ENCODE results near the gene ACKR2.

Gene ACKR2

DNA sequence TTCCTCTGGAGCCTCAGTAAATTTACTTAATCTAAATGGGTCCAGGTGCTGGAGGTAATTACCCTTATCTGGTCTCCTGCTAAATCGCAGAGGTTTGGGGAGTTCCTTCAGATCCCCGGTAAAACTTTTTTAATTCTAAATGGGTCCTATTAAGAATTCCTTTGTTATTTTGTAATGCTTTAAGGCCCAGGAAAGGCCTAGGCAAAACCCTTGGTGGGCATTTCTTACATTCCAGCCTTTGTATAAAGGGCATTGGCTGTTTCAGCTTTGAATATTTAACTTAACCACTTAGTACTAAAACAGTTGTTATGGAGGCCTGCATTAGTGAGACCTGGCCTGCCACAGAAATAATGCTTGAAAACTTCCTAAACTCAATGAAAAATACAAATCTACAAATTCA, 81.8 kb downstream of the ACKR2 start:
- TF ChIP-seq, protein P1, sequence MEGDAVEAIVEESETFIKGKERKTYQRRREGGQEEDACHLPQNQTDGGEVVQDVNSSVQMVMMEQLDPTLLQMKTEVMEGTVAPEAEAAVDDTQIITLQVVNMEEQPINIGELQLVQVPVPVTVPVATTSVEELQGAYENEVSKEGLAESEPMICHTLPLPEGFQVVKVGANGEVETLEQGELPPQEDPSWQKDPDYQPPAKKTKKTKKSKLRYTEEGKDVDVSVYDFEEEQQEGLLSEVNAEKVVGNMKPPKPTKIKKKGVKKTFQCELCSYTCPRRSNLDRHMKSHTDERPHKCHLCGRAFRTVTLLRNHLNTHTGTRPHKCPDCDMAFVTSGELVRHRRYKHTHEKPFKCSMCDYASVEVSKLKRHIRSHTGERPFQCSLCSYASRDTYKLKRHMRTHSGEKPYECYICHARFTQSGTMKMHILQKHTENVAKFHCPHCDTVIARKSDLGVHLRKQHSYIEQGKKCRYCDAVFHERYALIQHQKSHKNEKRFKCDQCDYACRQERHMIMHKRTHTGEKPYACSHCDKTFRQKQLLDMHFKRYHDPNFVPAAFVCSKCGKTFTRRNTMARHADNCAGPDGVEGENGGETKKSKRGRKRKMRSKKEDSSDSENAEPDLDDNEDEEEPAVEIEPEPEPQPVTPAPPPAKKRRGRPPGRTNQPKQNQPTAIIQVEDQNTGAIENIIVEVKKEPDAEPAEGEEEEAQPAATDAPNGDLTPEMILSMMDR (conservative IDR thresholded peaks at IDR 0.05; ENCODE audit: low read depth), result no peak
- H3K27ac ChIP-seq, result no peak overlapping the region
- CTCF ChIA-PET, result no interaction called here
- DNase-seq (ENCODE audit: low spot score), result no peak
- POLR2A ChIA-PET (ENCODE audit: low non-redundant PET), result no interaction called here

DNA sequence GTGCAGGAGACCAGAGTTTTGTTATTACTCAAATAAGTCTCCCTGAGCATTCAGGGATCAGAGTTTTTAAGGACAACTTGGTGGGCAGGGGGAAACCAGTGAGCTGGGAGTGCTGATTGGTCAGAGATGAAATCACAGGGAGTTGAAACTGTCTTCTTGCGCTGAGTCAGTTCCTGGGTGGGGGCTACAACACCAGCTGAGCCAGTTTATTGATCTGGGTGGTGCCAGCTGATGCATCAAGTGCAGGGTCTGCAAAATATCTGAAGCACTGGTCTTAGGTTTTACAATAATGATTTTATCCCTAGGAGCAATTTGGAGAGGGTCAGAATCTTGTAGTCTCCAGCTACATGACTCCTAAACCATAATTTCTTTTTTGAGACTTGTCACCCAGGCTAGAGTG, 82.9 kb downstream of the ACKR2 start:
- TF ChIP-seq, protein P1 (conservative IDR thresholded peaks at IDR 0.05; ENCODE audit: low read depth), result no peak
- ChIA-PET CTCF (interaction anchor here (0.6 kb wide), 2 partner anchors 28 to 111 kb away, joined by 3 to 4 read pairs; no protein-coding TSS in a partner anchor), POLR2A (ENCODE audit: low non-redundant PET) (no interaction called here)
- H3K27ac ChIP-seq, result no peak overlapping the region
- no peak for DNase-seq (ENCODE audit: low spot score)

DNA sequence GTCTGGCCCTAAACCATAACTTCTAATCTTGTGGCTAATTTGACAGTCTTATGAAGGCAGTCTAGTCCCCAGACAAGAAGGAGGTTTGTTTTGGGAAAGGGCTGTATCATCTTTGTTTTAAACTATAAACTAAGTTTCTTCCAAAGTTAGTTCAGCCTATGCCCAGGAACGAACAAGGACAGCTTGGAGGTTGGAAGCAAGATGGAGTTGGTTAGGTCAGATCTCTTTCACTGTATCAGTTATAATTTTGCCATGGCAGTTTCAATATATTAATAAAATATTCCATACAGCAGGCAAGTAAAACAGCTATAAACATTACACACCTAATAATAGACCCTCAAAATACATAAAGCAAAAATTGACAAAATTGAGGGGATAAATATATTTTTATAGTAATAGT, 83.6 kb downstream of the ACKR2 start:
- TF ChIP-seq, protein P1 (conservative IDR thresholded peaks at IDR 0.05; ENCODE audit: low read depth), result no peak
- CTCF ChIA-PET, result interaction anchor here (0.6 kb wide), 1 partner anchor 27 kb away, joined by 3 read pairs; no protein-coding TSS in a partner anchor
- H3K27ac ChIP-seq, result no peak overlapping the region
- POLR2A ChIA-PET (ENCODE audit: low non-redundant PET), result no interaction called here
- no peak for DNase-seq (ENCODE audit: low spot score)

DNA sequence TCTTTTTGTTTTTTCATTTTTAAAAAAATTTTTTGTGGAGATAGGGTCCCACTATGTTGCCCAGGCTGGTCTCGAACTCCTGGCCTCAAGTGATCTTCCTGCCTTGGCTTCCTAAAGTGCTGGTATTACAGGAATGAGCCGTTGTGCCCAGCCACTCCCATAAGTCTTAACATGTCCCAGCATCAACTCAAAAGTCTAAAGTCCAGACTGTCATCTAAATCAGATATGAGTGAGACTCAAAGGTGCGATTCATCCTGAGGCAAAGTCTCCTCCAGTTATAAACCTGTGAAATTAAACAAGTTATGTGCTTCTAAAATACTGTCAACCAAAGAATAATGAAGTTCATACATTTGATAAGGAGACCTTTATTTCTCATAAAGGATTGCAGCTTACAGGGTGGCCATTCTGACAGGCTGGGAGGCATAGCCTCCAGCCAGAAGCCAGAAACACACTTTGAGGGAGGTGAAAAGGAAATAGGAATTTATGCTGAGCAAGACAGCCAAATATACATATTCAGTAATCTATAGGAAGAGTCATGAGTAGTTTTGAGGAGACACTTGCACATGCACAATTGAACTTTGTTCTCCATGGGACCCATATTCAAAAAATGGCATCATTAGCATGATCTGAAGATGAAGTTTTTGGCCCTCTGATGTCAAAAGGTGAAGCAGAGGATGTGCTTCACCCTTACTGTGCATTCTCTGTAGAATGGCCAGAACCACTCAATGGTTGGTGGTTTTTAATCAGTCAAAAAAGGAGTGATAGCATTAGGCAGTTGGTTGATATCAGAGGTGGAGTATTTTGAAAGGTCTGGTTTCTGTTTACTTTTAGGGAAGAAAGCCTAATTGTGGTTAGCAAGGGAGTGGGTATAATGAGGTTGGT, 85.7 kb downstream of the ACKR2 start:
- POLR2A ChIA-PET (ENCODE audit: low non-redundant PET), result no interaction called here
- CTCF ChIA-PET, result no interaction called here
- H3K27ac ChIP-seq, result no peak overlapping the region
- DNase-seq (ENCODE audit: low spot score), result no peak
- TF ChIP-seq, protein P1 (conservative IDR thresholded peaks at IDR 0.05; ENCODE audit: low read depth), result no peak

DNA sequence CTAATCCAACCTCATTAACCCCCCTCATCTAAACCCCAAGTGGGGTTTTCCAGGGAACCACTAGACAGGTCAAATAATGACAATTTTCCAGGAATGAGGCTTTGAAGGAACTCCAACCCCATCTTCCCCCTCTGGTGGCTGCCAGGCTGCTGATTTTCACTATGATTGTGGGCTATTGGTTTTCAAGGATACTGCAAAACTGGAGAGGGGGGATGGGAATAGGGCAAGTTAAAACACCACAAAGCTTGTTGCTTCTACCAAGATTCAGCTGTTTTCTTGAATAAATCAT, 86.3 kb downstream of the ACKR2 start:
- H3K27ac ChIP-seq, result no peak overlapping the region
- POLR2A ChIA-PET (ENCODE audit: low non-redundant PET), result no interaction called here
- TF ChIP-seq, protein P1 (conservative IDR thresholded peaks at IDR 0.05; ENCODE audit: low read depth), result no peak
- CTCF ChIA-PET, result no interaction called here
- no peak for DNase-seq (ENCODE audit: low spot score)

DNA sequence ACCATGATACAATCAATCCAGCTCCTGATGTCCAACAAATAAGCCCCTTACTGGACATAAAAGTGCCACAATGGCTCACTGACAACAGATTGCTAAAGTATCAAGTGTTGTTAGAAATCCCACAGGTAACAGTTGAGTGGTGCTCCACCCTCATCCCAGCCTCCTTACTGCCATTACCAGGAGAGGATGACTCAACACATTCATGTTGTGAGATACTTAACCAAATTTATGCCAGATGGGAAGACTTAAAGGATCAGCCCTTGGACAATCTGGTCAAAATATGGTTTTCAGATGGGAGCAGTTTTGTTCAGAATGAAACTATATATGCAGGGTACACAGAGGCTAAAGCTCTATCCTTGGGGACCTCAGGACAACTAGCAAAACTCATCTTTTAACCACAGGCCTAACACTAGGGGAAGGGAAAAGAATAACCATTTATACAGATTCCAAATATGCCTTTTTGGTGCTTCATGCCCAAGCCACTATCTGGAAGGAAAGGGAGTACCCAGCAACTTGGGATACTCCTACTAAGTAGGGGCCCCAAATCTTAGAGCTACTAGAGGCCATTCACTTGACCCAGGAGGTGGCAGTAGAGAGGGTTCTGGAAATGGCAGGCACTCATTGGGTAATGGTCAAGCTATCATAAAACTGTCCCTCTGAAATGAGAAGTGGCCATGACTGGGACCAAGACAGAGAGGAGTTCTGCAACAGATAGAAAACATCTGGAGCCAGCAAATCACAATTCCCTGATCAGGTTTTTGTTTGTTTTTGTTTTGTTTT, 89.8 kb downstream of the ACKR2 start:
- DNase-seq (ENCODE audit: low spot score), result no peak
- TF ChIP-seq, protein P1 (conservative IDR thresholded peaks at IDR 0.05; ENCODE audit: low read depth), result no peak
- CTCF ChIA-PET, result no interaction called here
- POLR2A ChIA-PET (ENCODE audit: low non-redundant PET), result no interaction called here
- H3K27ac ChIP-seq, result no peak overlapping the region
